Cardiac fibroblast (primary cell): ENCODE measurements around the gene CDC42EP4.

Experiments
- DNase-seq, 2 donors: peaks; one replicate each; pipeline versions ENCODE4 v3.0.0 to v3.0.0-alpha.2; 2010; ENCODE audit warnings: low read depth in 2 of 2
- H3K4me3 ChIP-seq, 2 donors: replicated peaks in 1 of 2; 1 replicate in 1 of 2; 2 replicates in 1 of 2; pipeline ENCODE4 v1.5.1; 2011; ENCODE audit warnings: low read depth in 2 of 2, low read length in 2 of 2, mild to moderate bottlenecking in 2 of 2, moderate library complexity in 1 of 2
- TF ChIP-seq, protein P1 (sequence below): IDR thresholded peaks from one replicate; pipeline ENCODE4 v1.5.1; 2011; ENCODE audit warnings: low read depth, mild to moderate bottlenecking, low read length, inconsistent platforms

Gene CDC42EP4

DNA sequence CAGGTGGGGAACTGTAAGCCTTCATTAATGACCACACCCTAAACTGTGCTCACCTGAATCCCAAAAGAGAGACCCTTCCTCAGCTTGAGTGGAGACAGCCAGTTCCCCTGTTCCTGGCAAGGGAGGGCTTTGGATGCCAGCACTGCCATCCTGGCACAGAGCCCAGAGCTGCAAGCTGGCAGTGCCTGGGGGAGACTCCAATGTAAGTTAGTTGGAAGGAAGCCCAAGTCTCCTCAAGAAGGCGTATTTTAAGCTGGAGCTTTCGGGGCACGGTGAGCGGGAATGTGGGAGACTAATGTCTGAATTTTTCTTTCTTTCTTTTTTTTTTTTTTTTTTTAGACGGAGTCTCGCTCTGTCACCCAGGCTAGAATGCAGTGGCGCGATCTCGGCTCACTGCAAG, 4.7 kb downstream of the CDC42EP4 start:
- no peak for DNase-seq
- TF ChIP-seq, protein P1, sequence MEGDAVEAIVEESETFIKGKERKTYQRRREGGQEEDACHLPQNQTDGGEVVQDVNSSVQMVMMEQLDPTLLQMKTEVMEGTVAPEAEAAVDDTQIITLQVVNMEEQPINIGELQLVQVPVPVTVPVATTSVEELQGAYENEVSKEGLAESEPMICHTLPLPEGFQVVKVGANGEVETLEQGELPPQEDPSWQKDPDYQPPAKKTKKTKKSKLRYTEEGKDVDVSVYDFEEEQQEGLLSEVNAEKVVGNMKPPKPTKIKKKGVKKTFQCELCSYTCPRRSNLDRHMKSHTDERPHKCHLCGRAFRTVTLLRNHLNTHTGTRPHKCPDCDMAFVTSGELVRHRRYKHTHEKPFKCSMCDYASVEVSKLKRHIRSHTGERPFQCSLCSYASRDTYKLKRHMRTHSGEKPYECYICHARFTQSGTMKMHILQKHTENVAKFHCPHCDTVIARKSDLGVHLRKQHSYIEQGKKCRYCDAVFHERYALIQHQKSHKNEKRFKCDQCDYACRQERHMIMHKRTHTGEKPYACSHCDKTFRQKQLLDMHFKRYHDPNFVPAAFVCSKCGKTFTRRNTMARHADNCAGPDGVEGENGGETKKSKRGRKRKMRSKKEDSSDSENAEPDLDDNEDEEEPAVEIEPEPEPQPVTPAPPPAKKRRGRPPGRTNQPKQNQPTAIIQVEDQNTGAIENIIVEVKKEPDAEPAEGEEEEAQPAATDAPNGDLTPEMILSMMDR: no peak
- H3K4me3 ChIP-seq: no peak overlapping the region

DNA sequence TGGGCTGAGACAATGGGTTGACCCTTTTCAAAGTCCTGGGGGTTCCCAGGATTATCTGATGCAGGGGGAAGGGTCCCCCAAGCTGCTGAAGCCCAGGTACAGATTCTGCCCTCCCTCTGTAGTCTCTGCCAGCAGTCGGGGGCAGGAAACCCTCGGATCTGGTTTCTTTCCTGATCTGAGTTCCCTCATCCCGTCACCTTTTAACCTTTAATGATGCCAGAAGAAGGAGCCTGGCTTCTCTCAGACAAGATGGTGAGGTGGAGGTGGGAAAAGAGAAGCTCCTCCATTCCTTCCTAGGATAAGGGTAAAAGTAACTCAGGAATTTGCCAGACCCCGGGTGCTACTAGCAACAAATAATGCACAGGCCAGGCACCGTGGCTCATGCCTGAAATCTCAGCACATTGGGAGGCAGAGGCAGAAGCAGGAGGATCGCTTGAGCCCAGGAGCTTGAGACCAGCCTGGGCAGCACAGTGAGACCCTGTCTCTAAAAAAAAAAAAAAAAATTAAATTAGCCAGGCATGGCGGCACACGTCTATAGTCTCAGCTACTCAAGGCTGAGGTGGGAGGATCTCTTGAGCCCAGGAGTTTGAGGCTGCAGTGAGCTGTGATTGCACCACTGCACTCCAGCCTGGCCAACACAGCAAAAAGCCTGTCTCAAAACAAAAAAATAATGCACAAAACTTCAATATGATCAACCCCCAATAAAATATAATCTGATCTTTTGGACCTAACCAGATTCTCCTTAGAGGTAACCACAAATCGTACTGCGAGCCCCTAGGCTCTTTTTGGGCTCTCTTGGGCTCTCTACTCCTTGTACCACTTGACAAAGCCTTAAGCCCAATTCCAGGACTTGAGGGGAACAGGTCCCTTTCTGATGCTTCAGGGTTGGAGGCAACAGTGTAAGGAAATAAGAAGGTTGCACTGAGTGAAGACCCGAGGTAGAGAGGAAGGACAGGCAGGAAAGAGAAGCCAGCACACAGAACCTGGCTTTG, 5.7 kb downstream of the CDC42EP4 start:
- TF ChIP-seq, protein P1: no peak
- no peak for DNase-seq
- H3K4me3 ChIP-seq: peak overlapping the region in 1 of 2 donors; percentile 48

- DNase-seq: peak; percentile 91 to 93
- peak overlapping the region; percentile 6 to 48 for H3K4me3 ChIP-seq
- TF ChIP-seq, protein P1: peak; percentile 39
Observed at GRCh38 chr17:73304971-73305812, 6.6 kb downstream of the CDC42EP4 start.

- H3K4me3 ChIP-seq: peak overlapping the region in 1 of 2 donors; percentile 48
- TF ChIP-seq, protein P1: no peak
- DNase-seq: no peak
Observed at GRCh38 chr17:73304438-73304837, 7.4 kb downstream of the CDC42EP4 start.

GRCh38 chr17:73302189-73302588, 9.6 kb downstream of the CDC42EP4 start:
- TF ChIP-seq, protein P1: no peak
- no peak overlapping the region for H3K4me3 ChIP-seq
- peak in 1 of 2 donors; percentile 71 for DNase-seq

DNA sequence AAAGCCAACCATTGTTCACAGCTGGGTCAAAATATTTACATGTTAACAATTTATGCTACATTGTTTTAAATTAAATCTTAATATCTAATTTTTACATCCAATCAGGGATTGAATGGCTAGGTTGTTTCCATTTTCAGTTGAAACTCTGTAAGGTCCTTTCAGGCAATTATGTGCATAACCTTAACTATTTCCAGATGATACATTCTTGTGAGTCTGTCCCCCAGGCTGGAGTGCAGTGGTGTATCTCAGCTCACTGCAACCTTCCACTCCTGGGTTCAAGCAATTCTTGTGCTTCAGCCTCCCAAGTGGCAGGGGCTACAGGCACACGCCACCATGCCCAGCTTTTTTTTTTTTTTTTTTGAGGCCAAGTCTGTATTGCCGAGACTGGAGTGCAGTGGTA, 10.4 kb downstream of the CDC42EP4 start:
- TF ChIP-seq, protein P1: no peak
- DNase-seq: no peak
- H3K4me3 ChIP-seq: no peak overlapping the region
